Activated naive CD4-positive, alpha-beta T cell treated with anti-CD3 and anti-CD28 coated beads, Interleukin-2, amount 10 ng/mL, durations not matched to agents 7 days and 5 days (primary cell): ENCODE results near the gene UBQLNL.

Source experiments
- CTCF ChIA-PET: fragments of 350-600 bp; sonication (Branson Sonifier 250); formaldehyde crosslinking; loops from one replicate; lab custom pipeline; 2021; ENCODE audit warnings: antibody characterized with exemption; lab: Charles Lee
- DNase-seq: peaks from one replicate; pipeline ENCODE4 v3.0.0-alpha.2; 2020
- H3K27ac Mint-ChIP-seq: one replicate; pipeline ENCODE4 v1.8.0; 2021; ENCODE audit warnings: mild to moderate bottlenecking, moderate library complexity, mixed read lengths
- H3K27me3 Mint-ChIP-seq: one replicate; pipeline ENCODE4 v1.8.0; 2021; ENCODE audit warnings: mild to moderate bottlenecking, mixed read lengths
- H3K36me3 Mint-ChIP-seq: one replicate; pipeline ENCODE4 v1.8.0; 2021; ENCODE audit warnings: mixed read lengths
- H3K4me1 Mint-ChIP-seq: one replicate; pipeline ENCODE4 v1.8.0; 2021; ENCODE audit warnings: mixed read lengths
- H3K4me3 Mint-ChIP-seq: one replicate; pipeline ENCODE4 v1.8.0; 2021; ENCODE audit warnings: mild to moderate bottlenecking, moderate library complexity, mixed read lengths
- H3K9me3 Mint-ChIP-seq: one replicate; pipeline ENCODE4 v1.8.0; 2021; ENCODE audit warnings: mixed read lengths

Gene UBQLNL

GRCh38 chr11:5489576-5490357, 26.7 kb downstream of the UBQLNL start:
- H3K9me3 Mint-ChIP-seq, result no peaks in the 10 kb centered on the region
- H3K27ac Mint-ChIP-seq, result no peak overlapping the region
- CTCF ChIA-PET, result no interaction called here
- H3K4me1 Mint-ChIP-seq, result no peaks in the 10 kb centered on the region
- DNase-seq, result no peak
- no peaks in the 10 kb centered on the region for H3K36me3 Mint-ChIP-seq
- no peak overlapping the region for H3K4me3 Mint-ChIP-seq
- peaks cover 9% of the 10 kb centered on the region for H3K27me3 Mint-ChIP-seq

GRCh38 chr11:5488798-5489399, 27.6 kb downstream of the UBQLNL start:
- H3K9me3 Mint-ChIP-seq, result no peaks in the 10 kb centered on the region
- H3K27ac Mint-ChIP-seq, result no peak overlapping the region
- no peak for DNase-seq
- no peaks in the 10 kb centered on the region for H3K36me3 Mint-ChIP-seq
- CTCF ChIA-PET, result no interaction called here
- H3K4me1 Mint-ChIP-seq, result no peaks in the 10 kb centered on the region
- H3K4me3 Mint-ChIP-seq, result no peak overlapping the region
- H3K27me3 Mint-ChIP-seq, result peaks cover 9% of the 10 kb centered on the region

- H3K27me3 Mint-ChIP-seq, result peaks cover 9% of the 10 kb centered on the region
- no peak for DNase-seq
- H3K4me3 Mint-ChIP-seq, result no peak within 1 kb of the TSS
- no peaks in the 10 kb centered on the region for H3K36me3 Mint-ChIP-seq
- H3K4me1 Mint-ChIP-seq, result no peaks in the 10 kb centered on the region
- H3K27ac Mint-ChIP-seq, result no peak within 1 kb of the TSS
- CTCF ChIA-PET, result no interaction called here
- no peaks in the 10 kb centered on the region for H3K9me3 Mint-ChIP-seq
Measured at GRCh38 chr11:5488385-5488784, 28.1 kb downstream of the UBQLNL start, which contains the start of gene OR52D1. Gene OR52D1 (plus strand): TSS chr11:5488685. CDS start chr11:5488707, 22 bp downstream.

GRCh38 chr11:5486421-5486820, 30.1 kb downstream of the UBQLNL start:
- Mint-ChIP-seq H3K27me3 (peaks cover 9% of the 10 kb centered on the region), H3K36me3 (no peaks in the 10 kb centered on the region), H3K4me1 (no peaks in the 10 kb centered on the region), H3K4me3 (no peak overlapping the region), H3K9me3 (no peaks in the 10 kb centered on the region), H3K27ac (no peak overlapping the region)
- no peak for DNase-seq
- CTCF ChIA-PET, result interaction anchor here (0.9 kb wide), 1 partner anchor 10 kb away, joined by 3 read pairs; no protein-coding TSS in a partner anchor

- no peak for DNase-seq
- Mint-ChIP-seq H3K4me1 (no peaks in the 10 kb centered on the region), H3K9me3 (no peaks in the 10 kb centered on the region), H3K4me3 (no peak overlapping the region), H3K27ac (no peak overlapping the region), H3K36me3 (no peaks in the 10 kb centered on the region), H3K27me3 (peaks cover 6% of the 10 kb centered on the region)
- CTCF ChIA-PET, result interaction anchor here (0.9 kb wide), 1 partner anchor 10 kb away, joined by 3 read pairs; no protein-coding TSS in a partner anchor
Measured at GRCh38 chr11:5486003-5486402, 30.5 kb downstream of the UBQLNL start.

GRCh38 chr11:5476186-5476819, 40.2 kb downstream of the UBQLNL start:
- Mint-ChIP-seq H3K9me3 (no peaks in the 10 kb centered on the region), H3K36me3 (no peaks in the 10 kb centered on the region), H3K27me3 (peaks cover 6% of the 10 kb centered on the region), H3K4me1 (no peaks in the 10 kb centered on the region), H3K27ac (no peak overlapping the region), H3K4me3 (no peak overlapping the region)
- peak; percentile 58 for DNase-seq
- CTCF ChIA-PET, result interaction anchor here (0.7 to 3.4 kb wide), 7 partner anchors 10 to 415 kb away, joined by 3 to 20 read pairs (median 3); partner anchors contain the start of gene OR52N2

- Mint-ChIP-seq H3K36me3 (no peaks in the 10 kb centered on the region), H3K27ac (no peak overlapping the region), H3K4me1 (no peaks in the 10 kb centered on the region), H3K27me3 (peaks cover 6% of the 10 kb centered on the region), H3K9me3 (no peaks in the 10 kb centered on the region), H3K4me3 (no peak overlapping the region)
- CTCF ChIA-PET, result interaction anchor here (1.3 kb wide), 1 partner anchor 335 kb away, joined by 3 read pairs; no protein-coding TSS in a partner anchor
- DNase-seq, result no peak
Measured at GRCh38 chr11:5473921-5474320, 42.6 kb downstream of the UBQLNL start.

- Mint-ChIP-seq H3K9me3 (no peaks in the 10 kb centered on the region), H3K4me1 (no peaks in the 10 kb centered on the region), H3K27me3 (peaks cover 6% of the 10 kb centered on the region), H3K36me3 (no peaks in the 10 kb centered on the region), H3K27ac (no peak overlapping the region), H3K4me3 (no peak overlapping the region)
- CTCF ChIA-PET, result no interaction called here
- no peak for DNase-seq
Measured at GRCh38 chr11:5467527-5467926, 49.0 kb downstream of the UBQLNL start.
